ENCODE data around the gene CAMK1G. TPM values are rescaled to one million over a fixed set of nuclear protein-coding genes. Genes with fewer than 3 reads are reported as not detected.

CAMK1G gene
- total and polyA plus RNA-seq, 2 of the 4 experiments (the other 2 are of a cell fraction): 0.72 to 1.8 TPM

GRCh38 chr1:209603877-209604276, 20.4 kb downstream of the CAMK1G start:
- Histone ChIP-seq H3K79me1 (ENCODE audit: low read depth in 1 of 2, low read length in 2 of 2) (no peaks in the 10 kb centered on the region), H3K27me3 (ENCODE audit: control insufficient read depth, insufficient read depth, low read length) (no peaks in the 10 kb centered on the region; the same call in 1 of the 2 replicates), H3K36me3 (ENCODE audit: control insufficient read depth, insufficient read depth, low read length) (no peaks in the 10 kb centered on the region), H3K4ac (ENCODE audit: low read depth, low read length) (no peak overlapping the region), H2BK5ac (ENCODE audit: low read depth, low read length, poor library complexity, severe bottlenecking) (no peak overlapping the region), H3K9me3 (ENCODE audit: control insufficient read depth, insufficient read depth, low read length) (no peaks in the 10 kb centered on the region), H4K20me1 (ENCODE audit: insufficient read depth, low read length) (no peaks in the 10 kb centered on the region), H4K5ac (ENCODE audit: low read depth, low read length) (no peak overlapping the region), H2BK15ac (ENCODE audit: low read depth, low read length) (no peak overlapping the region), H2AK5ac (ENCODE audit: low read depth, low read length) (no peak overlapping the region), H3K14ac (replicated peaks; ENCODE audit: low read depth, low read length) (no peak overlapping the region), H3K9ac (ENCODE audit: low read depth, low read length) (no peak overlapping the region), H3K4me3 (ENCODE audit: insufficient read depth, low read depth, low read length) (no peak overlapping the region), H3K4me2 (ENCODE audit: low read depth, low read length) (no peak overlapping the region), H3K27ac (ENCODE audit: insufficient read depth, low read length) (no peak overlapping the region), H3K23ac (ENCODE audit: low read depth, low read length) (no peak overlapping the region), H2BK120ac (ENCODE audit: low read depth, low read length) (no peak overlapping the region), H4K91ac (ENCODE audit: insufficient read depth, low read depth, low read length) (no peak overlapping the region), H3K4me1 (ENCODE audit: control insufficient read depth, insufficient read depth, low read length) (no peaks in the 10 kb centered on the region), H3K56ac (ENCODE audit: extremely low read depth, insufficient read depth, low read length) (no peak overlapping the region), H2BK20ac (ENCODE audit: low read depth, low read length) (no peak overlapping the region), H2AFZ (replicated peaks; ENCODE audit: low read length, poor library complexity) (no peak overlapping the region), H3K9me1 (ENCODE audit: insufficient read depth, low read length) (no peaks in the 10 kb centered on the region), H2AK9ac (replicated peaks; ENCODE audit: low read depth, low read length, poor library complexity) (no peak overlapping the region), H3K18ac (ENCODE audit: low read depth, low read length) (no peak overlapping the region), H4K8ac (ENCODE audit: low read depth in 2 of 2, low read length in 2 of 2) (no peak overlapping the region)
- WGBS, 2 experiments (ENCODE audit: extremely low coverage in 2 of 2, insufficient read length in 1 of 2): no CpG with 5 or more reads among the region's 5 CpGs
- dilution Hi-C loops (cut with HindIII; ENCODE audit: low sequenced_read_pairs, unreplicated experiment): no loop called here
- in situ Hi-C loops (cut with MboI; ENCODE audit: low sequenced_read_pairs): no loop called here
- intact Hi-C loops (cut with micrococcal nuclease): loop anchor here (5.0 kb wide), 1 partner anchor 218 kb away; no protein-coding TSS in a partner anchor
- TF ChIP-seq NFE2L2 (IDR thresholded peaks at IDR 0.05; ENCODE audit: low read depth, low read length) (no peak), CHD1 (IDR thresholded peaks at IDR 0.05; ENCODE audit: low read depth, low read length) (no peak), MAFK (IDR thresholded peaks at IDR 0.05; ENCODE audit: low read depth, low read length) (no peak), ELK1 (IDR thresholded peaks at IDR 0.05; ENCODE audit: borderline replicate concordance, low read depth, low read length) (no peak), MXI1 (IDR thresholded peaks at IDR 0.05; ENCODE audit: borderline replicate concordance, low read depth, low read length) (no peak), MAZ (IDR thresholded peaks at IDR 0.05; ENCODE audit: borderline replicate concordance, low read depth, low read length) (no peak), CEBPB (IDR thresholded peaks at IDR 0.05; ENCODE audit: low read depth, low read length) (no peak), USF2 (IDR thresholded peaks at IDR 0.05; ENCODE audit: low read depth, low read length) (no peak), CTCF (conservative IDR thresholded peaks at IDR 0.05; ENCODE audit: low read depth, low read length) (no peak), RCOR1 (IDR thresholded peaks at IDR 0.05; ENCODE audit: insufficient replicate concordance, low read length) (no peak)
- DNase-seq (no peak), ATAC-seq (ENCODE audit: low read depth) (no peak)
- CTCF ChIA-PET: no interaction called here
- POLR2A ChIA-PET (ENCODE audit: unreplicated experiment): no interaction called here
- no TSS peak for BruUV-seq (replicated peaks)

Measured in IMR-90 (cell line).